Sigmoid colon (tissue), 7 donors: Measurements from ENCODE around the gene GPATCH8. TPM values are rescaled to one million over a fixed set of nuclear protein-coding genes. Genes with fewer than 3 reads are reported as not detected.
"Not testable (repeated sequence)": the region's sequence is repeated elsewhere in the genome, so short reads cannot be mapped to it uniquely, and the experiment has no call there.

Source experiments
- DNase-seq: peaks from one replicate; pipeline ENCODE4 v3.0.0-alpha.2; 2019
- H3K27ac ChIP-seq, 4 donors: fragments of 200-600 bp; sonication (generic); one replicate each; pipeline ENCODE4 v1.5.1; 2016 to 2019; ENCODE audit warnings: mild to moderate bottlenecking in 1 of 4
- H3K27me3 ChIP-seq, 3 donors: fragments of 200-600 bp; sonication (generic); one replicate each; pipeline ENCODE4 v1.5.1; 2019; ENCODE audit warnings: mild to moderate bottlenecking in 1 of 3
- H3K36me3 ChIP-seq, 4 donors: fragments of 200-600 bp; sonication (generic); one replicate each; pipeline ENCODE4 v1.5.1; 2016 to 2019
- H3K4me1 ChIP-seq, 4 donors: fragments of 200-600 bp; sonication (generic); one replicate each; pipeline ENCODE4 v1.5.1; 2017 to 2019
- H3K4me3 ChIP-seq, 4 donors: fragments of 200-600 bp; sonication (generic); one replicate each; pipeline ENCODE4 v1.5.1; 2017 to 2019; ENCODE audit warnings: mild to moderate bottlenecking in 2 of 4, moderate library complexity in 1 of 4
- H3K9me3 ChIP-seq, 4 donors: fragments of 200-600 bp in 3 of 4; sonication (generic) in 3 of 4; one replicate each; pipeline versions ENCODE4 v1.5.1 to v1.6.1; 2013 to 2019
- CTCF ChIP-seq, 4 experiments: fragments of 450-650 bp in 3 of 4; fragments of 200-600 bp in 1 of 4; IDR thresholded peaks; one replicate each; pipeline ENCODE4 v1.5.1; 2016 to 2019; ENCODE audit warnings: antibody characterized with exemption in 4 of 4, mild to moderate bottlenecking in 3 of 4, moderate library complexity in 2 of 4
- EP300 ChIP-seq, 4 donors: sonication (generic); formaldehyde crosslinking; IDR thresholded peaks; one replicate each; pipeline ENCODE4 v1.6.1; 2017; ENCODE audit warnings: antibody characterized with exemption in 4 of 4
- POLR2A ChIP-seq, 2 donors: fragments of 450-650 bp; IDR thresholded peaks; one replicate each; pipeline ENCODE4 v1.6.1; 2016; ENCODE audit warnings: antibody characterized with exemption in 2 of 2, mild to moderate bottlenecking in 2 of 2, moderate library complexity in 2 of 2
- POLR2AphosphoS5 ChIP-seq, 4 donors: sonication (generic); formaldehyde crosslinking; IDR thresholded peaks; one replicate each; pipeline ENCODE4 v1.6.1; 2017; ENCODE audit warnings: antibody characterized with exemption in 4 of 4
- WGBS, 2 donors: extraction: QIAGEN DNeasy Blood & Tissue Kit; methylation state at CpG; one replicate each; pipeline ENCODE4 v1.1.7; 2013; 5-methylcytosine and 5-hydroxymethylcytosine counted together
- intact Hi-C: fragments of 100-400 bp; cut with DNase I; formaldehyde crosslinking; loops from one replicate; pipeline ENCODE4 v1.15.1; 2023
- polyA plus RNA-seq, 3 donors: library from polyadenylated mRNA; stranded (reverse); fragments of 200-250 nt; gene quantifications; one replicate each; pipeline ENCODE4 v1.2.3, GENCODE V29; 2013
- total RNA-seq, 4 donors: library from RNA; depleted of rRNA; stranded (reverse); fragments of >200 nt; gene quantifications; one replicate each; pipeline ENCODE4 v1.1.0, GENCODE V29; 2016
- donor health status: healthy with polysubstance abuse.
- donor health status: Bipolar disorder and iron deficiency.
- donor health status: healthy.

GPATCH8 gene
- total and polyA plus RNA-seq, 7 donors, result 4.8 to 43.2 (median 27.5) TPM

GRCh38 chr17:44374306-44375195, 128.7 kb downstream of the GPATCH8 start:
- H3K9me3 ChIP-seq, result no peaks in the 10 kb centered on the region
- no peak overlapping the region for H3K27ac ChIP-seq
- intact Hi-C loops, result no loop called here
- H3K36me3 ChIP-seq, result no peaks in the 10 kb centered on the region
- TF ChIP-seq CTCF (IDR thresholded peaks at IDR 0.05) (no peak), POLR2AphosphoS5 (IDR thresholded peaks at IDR 0.05) (no peak)
- peaks cover 0 to 41% (median 0%) of the 10 kb centered on the region in 3 donors for H3K27me3 ChIP-seq
- DNase-seq, result no peak
- peaks cover 0 to 7% (median 3%) of the 10 kb centered on the region in 4 donors for H3K4me1 ChIP-seq
- H3K4me3 ChIP-seq, result no peak overlapping the region
- WGBS, 2 donors, result 15 to 32% methylated on average over 31 of the region's 31 CpGs

- TF ChIP-seq CTCF (IDR thresholded peaks at IDR 0.05), result no peak
- TF ChIP-seq POLR2AphosphoS5 (IDR thresholded peaks at IDR 0.05), result no peak
- TF ChIP-seq EP300 (IDR thresholded peaks at IDR 0.05), result no peak
- no peak for TF ChIP-seq POLR2A (IDR thresholded peaks at IDR 0.05)
- Histone ChIP-seq H3K4me1 (peaks cover 0 to 7% (median 3%) of the 10 kb centered on the region in 4 donors), H3K4me3 (no peak overlapping the region), H3K27me3 (peaks cover 0 to 41% (median 0%) of the 10 kb centered on the region in 3 donors), H3K9me3 (no peaks in the 10 kb centered on the region), H3K36me3 (no peaks in the 10 kb centered on the region), H3K27ac (no peak overlapping the region)
- intact Hi-C loops, result no loop called here
- WGBS, 2 donors, result 78 to 81% methylated on average over 10 of the region's 10 CpGs
- no peak for DNase-seq
These were observed 131.2 kb downstream of the GPATCH8 start for GRCh38 chr17:44372036-44372435.

GRCh38 chr17:44369414-44370023, 133.7 kb downstream of the GPATCH8 start:
- H3K36me3 ChIP-seq, H3K27ac ChIP-seq, H3K9me3 ChIP-seq, intact Hi-C loops, H3K4me3 ChIP-seq, H3K4me1 ChIP-seq, DNase-seq: not testable (repeated sequence)
- 39 to 46% methylated on average over 17 of the region's 17 CpGs for WGBS, 2 donors
- peaks cover 0 to 34% (median 0%) of the 10 kb centered on the region in 3 donors for H3K27me3 ChIP-seq

GRCh38 chr17:44368391-44369243, 134.6 kb downstream of the GPATCH8 start:
- peaks cover 0 to 33% (median 0%) of the 10 kb centered on the region in 3 donors for H3K27me3 ChIP-seq
- H3K4me3 ChIP-seq, H3K27ac ChIP-seq, H3K36me3 ChIP-seq, intact Hi-C loops, H3K4me1 ChIP-seq, H3K9me3 ChIP-seq, DNase-seq: not testable (repeated sequence)
- WGBS, 2 donors, result 90 to 95% methylated on average over 42 of the region's 42 CpGs

GRCh38 chr17:44367231-44367979, 135.8 kb downstream of the GPATCH8 start:
- 52 to 81% methylated on average over 7 of the region's 7 CpGs for WGBS, 2 donors

GRCh38 chr17:44365051-44365450, 138.2 kb downstream of the GPATCH8 start:
- 81 to 86% methylated on average over 5 of the region's 5 CpGs for WGBS, 2 donors
- intact Hi-C loops, DNase-seq, H3K9me3 ChIP-seq, H3K36me3 ChIP-seq, H3K4me3 ChIP-seq, H3K27ac ChIP-seq: not testable (repeated sequence)
- Histone ChIP-seq H3K27me3 (peaks cover 0 to 21% (median 0%) of the 10 kb centered on the region in 3 donors), H3K4me1 (peaks cover 0 to 23% (median 17%) of the 10 kb centered on the region in 4 donors)

More at GRCh38 chr17:44367231-44367979, 135.8 kb downstream of the GPATCH8 start:
- TF ChIP-seq EP300 (IDR thresholded peaks at IDR 0.05) (no peak), POLR2AphosphoS5 (IDR thresholded peaks at IDR 0.05) (no peak), POLR2A (IDR thresholded peaks at IDR 0.05) (no peak), CTCF (IDR thresholded peaks at IDR 0.05) (no peak)
- no peak for DNase-seq
- intact Hi-C loops, result no loop called here
- Histone ChIP-seq H3K4me1 (peaks cover 0 to 19% (median 16%) of the 10 kb centered on the region in 4 donors), H3K4me3 (no peak overlapping the region), H3K27ac (no peak overlapping the region), H3K27me3 (peaks cover 0 to 28% (median 0%) of the 10 kb centered on the region in 3 donors), H3K36me3 (no peaks in the 10 kb centered on the region), H3K9me3 (no peaks in the 10 kb centered on the region)
